Panc1 (cell line): ENCODE results near the gene TRPM5. TPM values are rescaled to one million over a fixed set of nuclear protein-coding genes. Genes with fewer than 3 reads are reported as not detected.

Experiments used
- ATAC-seq: fragments of 200-7000 bp; cut with Tn5 transposase; 2 replicates; pipeline ENCODE4 v1.9.1; 2020; ENCODE audit warnings: mild to moderate bottlenecking, moderate library complexity
- BruUV-seq: library from RNA; stranded (reverse); fragments of 400-500 nt; replicated peaks from 2 replicates; lab custom pipeline; 2021; lab: Mats Ljungman, UMichigan
- CTCF ChIA-PET: fragments of 300-600 bp; sonication (Branson Sonifier 250); formaldehyde crosslinking; loops from one replicate; lab custom pipeline; 2022; ENCODE audit warnings: antibody characterized with exemption; lab: Charles Lee
- POLR2A ChIA-PET: fragments of 300-600 bp; sonication (Branson Sonifier 250); formaldehyde crosslinking; loops from one replicate; lab custom pipeline; 2022; ENCODE audit warnings: antibody characterized with exemption; lab: Charles Lee
- DNase-seq: peaks from one replicate; pipeline ENCODE4 v3.0.0-alpha.2; 2010; ENCODE audit warnings: low read depth, low spot score
- H3K27ac ChIP-seq: 2 replicates; pipeline ENCODE4 v1.5.1; 2011; ENCODE audit warnings: mild to moderate bottlenecking, low read length, inconsistent platforms
- H3K27me3 ChIP-seq: fragments of 200-500 bp; sonication (Bioruptor generic); 2 replicates; pipeline ENCODE4 v1.6.0; 2014; ENCODE audit warnings: low read length, inconsistent platforms; ENCODE audit not compliant: control insufficient read depth, insufficient read depth
- H3K36me3 ChIP-seq: fragments of 200-500 bp; sonication (Bioruptor generic); 2 replicates; pipeline ENCODE4 v1.5.1; 2014; ENCODE audit warnings: inconsistent platforms, mild to moderate bottlenecking, low read length, moderate library complexity; ENCODE audit not compliant: control insufficient read depth, insufficient read depth
- H3K4me1 ChIP-seq: 2 replicates; pipeline ENCODE4 v1.5.1; 2011; ENCODE audit warnings: inconsistent platforms, mild to moderate bottlenecking, low read length, moderate library complexity; ENCODE audit not compliant: control insufficient read depth, insufficient read depth
- H3K4me3 ChIP-seq, 2 experiments: 2 replicates each; pipeline ENCODE4 v1.5.1; 2011 to 2012; ENCODE audit warnings: low read depth in 2 of 2, low read length in 2 of 2, mild to moderate bottlenecking in 2 of 2, inconsistent platforms in 1 of 2, moderate library complexity in 1 of 2
- H3K9me3 ChIP-seq: fragments of 200-500 bp; sonication (Bioruptor generic); 2 replicates; pipeline ENCODE4 v1.5.1; 2014; ENCODE audit warnings: low read depth, mild to moderate bottlenecking, inconsistent platforms, low read length, moderate library complexity; ENCODE audit not compliant: control insufficient read depth, insufficient read depth
- POLR2AphosphoS5 ChIP-seq: IDR thresholded peaks from 2 replicates; pipeline ENCODE4 v1.6.1; 2012; ENCODE audit warnings: mild to moderate bottlenecking, low read depth, low read length, moderate library complexity
- SIN3A ChIP-seq: IDR thresholded peaks from 2 replicates; pipeline ENCODE4 v1.6.1; 2012; ENCODE audit warnings: low read depth, mild to moderate bottlenecking, low read length, moderate library complexity, borderline replicate concordance; ENCODE audit not compliant: insufficient read depth
- TCF7L2 ChIP-seq: IDR thresholded peaks from 2 replicates; pipeline ENCODE4 v1.6.1; 2011; ENCODE audit warnings: mild to moderate bottlenecking, low read depth, low read length, inconsistent platforms
- in situ Hi-C: cut with HindIII; loops from 2 replicates; pipeline ENCODE4 v1.10.0; 2016; ENCODE audit warnings: low sequenced_read_pairs, low pct_unique_long_range_greater_than_20kb
- intact Hi-C: fragments of 100-400 bp; cut with micrococcal nuclease; formaldehyde crosslinking; loops from one replicate; pipeline ENCODE4 v1.10.0; 2022; ENCODE audit not compliant: unreplicated experiment
- total RNA-seq: library from RNA; stranded (reverse); gene quantifications from one replicate; pipeline ENCODE4 v1.2.1, GENCODE V29; 2021; ENCODE audit not compliant: unreplicated experiment
- TF ChIP-seq, protein P1 (sequence below), 2 experiments: IDR thresholded peaks; 2 replicates each; pipeline ENCODE4 v1.6.1; 2011 to 2012; ENCODE audit warnings: low read depth in 2 of 2, control low read depth in 1 of 2, low read length in 1 of 2, mild to moderate bottlenecking in 1 of 2, moderate library complexity in 1 of 2; ENCODE audit not compliant: insufficient read depth in 1 of 2
- TF ChIP-seq, protein P2 (sequence below): fragments of 450-650 bp; IDR thresholded peaks from 2 replicates; pipeline ENCODE4 v1.5.1; 2017; ENCODE audit warnings: mild to moderate bottlenecking

Gene TRPM5
- total RNA-seq, 1 experiment from 2014 or later, result 0.08 TPM

DNA sequence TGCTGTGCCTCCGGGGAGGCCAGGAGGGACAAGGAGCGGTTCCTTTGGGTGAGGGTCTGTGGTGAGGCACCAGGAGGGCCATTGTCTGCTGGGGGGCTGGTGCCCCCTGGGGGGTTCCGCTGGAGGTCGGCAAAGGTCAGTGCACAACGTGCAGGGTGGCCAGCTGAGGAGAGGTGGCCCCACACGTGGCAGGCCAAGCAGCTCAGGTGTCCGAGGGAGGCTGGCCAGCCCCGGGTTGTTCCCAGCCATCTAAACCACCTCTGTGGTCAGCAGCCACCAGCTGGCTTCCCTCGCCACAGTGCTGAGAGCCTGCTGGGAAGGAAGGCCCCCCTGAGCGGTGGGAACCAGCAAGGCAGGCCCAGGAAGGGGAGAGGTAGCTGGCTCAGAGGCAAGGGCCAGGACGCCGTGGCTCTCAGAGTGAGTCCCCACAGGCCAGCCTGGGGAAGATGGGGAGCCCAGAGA, 39.5 kb downstream of the TRPM5 start:
- Histone ChIP-seq H3K4me3 (no peak overlapping the region), H3K27ac (no peak overlapping the region), H3K9me3 (no peaks in the 10 kb centered on the region), H3K36me3 (peaks cover 6% of the 10 kb centered on the region; the same call in 1 of the 2 replicates), H3K27me3 (no peaks in the 10 kb centered on the region), H3K4me1 (peaks cover 9% of the 10 kb centered on the region)
- no peak for ATAC-seq
- DNase-seq, result no peak
- TF ChIP-seq, protein P1, sequence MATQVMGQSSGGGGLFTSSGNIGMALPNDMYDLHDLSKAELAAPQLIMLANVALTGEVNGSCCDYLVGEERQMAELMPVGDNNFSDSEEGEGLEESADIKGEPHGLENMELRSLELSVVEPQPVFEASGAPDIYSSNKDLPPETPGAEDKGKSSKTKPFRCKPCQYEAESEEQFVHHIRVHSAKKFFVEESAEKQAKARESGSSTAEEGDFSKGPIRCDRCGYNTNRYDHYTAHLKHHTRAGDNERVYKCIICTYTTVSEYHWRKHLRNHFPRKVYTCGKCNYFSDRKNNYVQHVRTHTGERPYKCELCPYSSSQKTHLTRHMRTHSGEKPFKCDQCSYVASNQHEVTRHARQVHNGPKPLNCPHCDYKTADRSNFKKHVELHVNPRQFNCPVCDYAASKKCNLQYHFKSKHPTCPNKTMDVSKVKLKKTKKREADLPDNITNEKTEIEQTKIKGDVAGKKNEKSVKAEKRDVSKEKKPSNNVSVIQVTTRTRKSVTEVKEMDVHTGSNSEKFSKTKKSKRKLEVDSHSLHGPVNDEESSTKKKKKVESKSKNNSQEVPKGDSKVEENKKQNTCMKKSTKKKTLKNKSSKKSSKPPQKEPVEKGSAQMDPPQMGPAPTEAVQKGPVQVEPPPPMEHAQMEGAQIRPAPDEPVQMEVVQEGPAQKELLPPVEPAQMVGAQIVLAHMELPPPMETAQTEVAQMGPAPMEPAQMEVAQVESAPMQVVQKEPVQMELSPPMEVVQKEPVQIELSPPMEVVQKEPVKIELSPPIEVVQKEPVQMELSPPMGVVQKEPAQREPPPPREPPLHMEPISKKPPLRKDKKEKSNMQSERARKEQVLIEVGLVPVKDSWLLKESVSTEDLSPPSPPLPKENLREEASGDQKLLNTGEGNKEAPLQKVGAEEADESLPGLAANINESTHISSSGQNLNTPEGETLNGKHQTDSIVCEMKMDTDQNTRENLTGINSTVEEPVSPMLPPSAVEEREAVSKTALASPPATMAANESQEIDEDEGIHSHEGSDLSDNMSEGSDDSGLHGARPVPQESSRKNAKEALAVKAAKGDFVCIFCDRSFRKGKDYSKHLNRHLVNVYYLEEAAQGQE (IDR thresholded peaks at IDR 0.05; ENCODE audit: insufficient read depth in 1 of 2, low read depth in 2 of 2, low read length in 1 of 2), result 0 out of 4 replicates have a peak, but pooled peaks of 1 of the 2 experiments have one; percentile 12
- TF ChIP-seq TCF7L2, result no peak
- in situ Hi-C loops (no loop called here), intact Hi-C loops (no loop called here)
- CTCF ChIA-PET, result no interaction called here
- POLR2A ChIA-PET, result no interaction called here
- BruUV-seq, result no TSS peak

DNA sequence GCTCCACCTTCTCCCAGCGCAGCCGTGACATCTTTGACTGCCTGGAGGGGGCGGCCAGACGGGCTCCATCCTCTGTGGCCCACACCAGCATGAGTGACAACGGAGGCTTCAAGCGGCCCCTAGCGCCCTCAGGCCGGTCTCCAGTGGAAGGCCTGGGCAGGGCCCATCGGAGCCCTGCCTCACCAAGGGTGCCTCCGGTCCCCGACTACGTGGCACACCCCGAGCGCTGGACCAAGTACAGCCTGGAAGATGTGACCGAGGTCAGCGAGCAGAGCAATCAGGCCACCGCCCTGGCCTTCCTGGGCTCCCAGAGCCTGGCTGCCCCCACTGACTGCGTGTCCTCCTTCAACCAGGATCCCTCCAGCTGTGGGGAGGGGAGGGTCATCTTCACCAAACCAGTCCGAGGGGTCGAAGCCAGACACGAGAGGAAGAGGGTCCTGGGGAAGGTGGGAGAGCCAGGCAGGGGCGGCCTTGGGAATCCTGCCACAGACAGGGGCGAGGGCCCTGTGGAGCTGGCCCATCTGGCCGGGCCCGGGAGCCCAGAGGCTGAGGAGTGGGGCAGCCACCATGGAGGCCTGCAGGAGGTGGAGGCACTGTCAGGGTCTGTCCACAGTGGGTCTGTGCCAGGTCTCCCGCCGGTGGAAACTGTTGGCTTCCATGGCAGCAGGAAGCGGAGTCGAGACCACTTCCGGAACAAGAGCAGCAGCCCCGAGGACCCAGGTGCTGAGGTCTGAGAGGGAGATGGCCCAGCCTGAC, 41.2 kb downstream of the TRPM5 start:
- Histone ChIP-seq H3K27ac (no peak overlapping the region), H3K27me3 (no peaks in the 10 kb centered on the region), H3K36me3 (peaks cover 6% of the 10 kb centered on the region; the same call in 1 of the 2 replicates), H3K4me3 (no peak overlapping the region), H3K4me1 (peaks cover 20% of the 10 kb centered on the region), H3K9me3 (no peaks in the 10 kb centered on the region)
- CTCF ChIA-PET, result interaction anchor here (0.8 kb wide), 1 partner anchor 18 kb away, joined by 3 read pairs; no protein-coding TSS in a partner anchor
- TF ChIP-seq SIN3A (no peak), POLR2AphosphoS5 (no peak), TCF7L2 (no peak)
- TF ChIP-seq, protein P2, sequence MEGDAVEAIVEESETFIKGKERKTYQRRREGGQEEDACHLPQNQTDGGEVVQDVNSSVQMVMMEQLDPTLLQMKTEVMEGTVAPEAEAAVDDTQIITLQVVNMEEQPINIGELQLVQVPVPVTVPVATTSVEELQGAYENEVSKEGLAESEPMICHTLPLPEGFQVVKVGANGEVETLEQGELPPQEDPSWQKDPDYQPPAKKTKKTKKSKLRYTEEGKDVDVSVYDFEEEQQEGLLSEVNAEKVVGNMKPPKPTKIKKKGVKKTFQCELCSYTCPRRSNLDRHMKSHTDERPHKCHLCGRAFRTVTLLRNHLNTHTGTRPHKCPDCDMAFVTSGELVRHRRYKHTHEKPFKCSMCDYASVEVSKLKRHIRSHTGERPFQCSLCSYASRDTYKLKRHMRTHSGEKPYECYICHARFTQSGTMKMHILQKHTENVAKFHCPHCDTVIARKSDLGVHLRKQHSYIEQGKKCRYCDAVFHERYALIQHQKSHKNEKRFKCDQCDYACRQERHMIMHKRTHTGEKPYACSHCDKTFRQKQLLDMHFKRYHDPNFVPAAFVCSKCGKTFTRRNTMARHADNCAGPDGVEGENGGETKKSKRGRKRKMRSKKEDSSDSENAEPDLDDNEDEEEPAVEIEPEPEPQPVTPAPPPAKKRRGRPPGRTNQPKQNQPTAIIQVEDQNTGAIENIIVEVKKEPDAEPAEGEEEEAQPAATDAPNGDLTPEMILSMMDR, result no peak
- TF ChIP-seq, protein P1 (IDR thresholded peaks at IDR 0.05; ENCODE audit: insufficient read depth in 1 of 2, low read depth in 2 of 2, low read length in 1 of 2), result no peak
- intact Hi-C loops (no loop called here), in situ Hi-C loops (no loop called here)
- no peak for ATAC-seq
- POLR2A ChIA-PET, result no interaction called here
- no peak for DNase-seq
- BruUV-seq, result no TSS peak
